Loucy (cell line): ENCODE measurements around the gene ATF5.

Experiments used
- H2AFZ ChIP-seq: fragments of 200-600 bp; sonication (generic); 2 replicates; pipeline ENCODE4 v1.6.0; 2016; ENCODE audit warnings: antibody characterized with exemption, mild to moderate bottlenecking, low read length, moderate library complexity
- H3F3A ChIP-seq: fragments of 200-600 bp; 2 replicates; pipeline ENCODE4 v1.6.0; 2016; ENCODE audit warnings: antibody characterized with exemption, low read depth, mild to moderate bottlenecking
- H3K27me3 ChIP-seq: fragments of 200-600 bp; sonication (generic); 2 replicates; pipeline ENCODE4 v1.6.1; 2014; ENCODE audit warnings: low read length, mild to moderate bottlenecking; ENCODE audit not compliant: insufficient read depth, poor library complexity, severe bottlenecking
- H3K36me3 ChIP-seq: fragments of 200-600 bp; sonication (generic); 2 replicates; pipeline ENCODE4 v1.6.1; 2016; ENCODE audit warnings: low read length; ENCODE audit not compliant: insufficient read depth
- H3K4me1 ChIP-seq: fragments of 200-600 bp; sonication (generic); 2 replicates; pipeline ENCODE4 v1.5.1; 2014; ENCODE audit warnings: low read length, mild to moderate bottlenecking; ENCODE audit not compliant: insufficient read depth, poor library complexity, severe bottlenecking
- H3K4me2 ChIP-seq: fragments of 200-600 bp; sonication (generic); 2 replicates; pipeline ENCODE4 v1.6.0; 2014; ENCODE audit warnings: antibody characterized with exemption, low read length, low read depth, mild to moderate bottlenecking; ENCODE audit not compliant: poor library complexity, severe bottlenecking
- H3K4me3 ChIP-seq: fragments of 200-600 bp; sonication (generic); 2 replicates; pipeline ENCODE4 v1.5.1; 2014; ENCODE audit warnings: low read length, mild to moderate bottlenecking, mixed read lengths; ENCODE audit not compliant: poor library complexity, severe bottlenecking
- H3K79me2 ChIP-seq: fragments of 200-600 bp; sonication (generic); 2 replicates; pipeline ENCODE4 v1.6.1; 2014; ENCODE audit warnings: low read length; ENCODE audit not compliant: insufficient read depth
- H3K9ac ChIP-seq: fragments of 200-600 bp; sonication (generic); 2 replicates; pipeline ENCODE4 v1.6.0; 2014; ENCODE audit warnings: mild to moderate bottlenecking, low read depth, low read length, moderate library complexity; ENCODE audit not compliant: poor library complexity, severe bottlenecking
- H3K9me2 ChIP-seq: fragments of 200-600 bp; sonication (generic); replicated peaks from 2 replicates; pipeline ENCODE4 v1.6.1; 2016; ENCODE audit warnings: low read depth, low read length, mixed read lengths
- H3K9me3 ChIP-seq: fragments of 200-600 bp; sonication (generic); 2 replicates; pipeline ENCODE4 v1.6.1; 2014; ENCODE audit warnings: mild to moderate bottlenecking, antibody characterized with exemption, low read length, low read depth; ENCODE audit not compliant: insufficient read depth
- H4K20me1 ChIP-seq: fragments of 200-600 bp; sonication (generic); 2 replicates; pipeline ENCODE4 v1.6.0; 2014; ENCODE audit warnings: antibody characterized with exemption, low read length, mild to moderate bottlenecking; ENCODE audit not compliant: insufficient read depth, poor library complexity, severe bottlenecking
- EZH2phosphoT487 ChIP-seq: fragments of 200-600 bp; IDR thresholded peaks from 2 replicates; pipeline ENCODE4 v1.6.1; 2018; ENCODE audit warnings: antibody characterized with exemption, mild to moderate bottlenecking, moderate library complexity, borderline replicate concordance
- TF ChIP-seq, protein P1 (sequence below): fragments of 200-600 bp; sonication (generic); conservative IDR thresholded peaks from 2 replicates; pipeline ENCODE4 v1.5.1; 2014; ENCODE audit warnings: mild to moderate bottlenecking, antibody characterized with exemption, low read length

Gene ATF5

DNA sequence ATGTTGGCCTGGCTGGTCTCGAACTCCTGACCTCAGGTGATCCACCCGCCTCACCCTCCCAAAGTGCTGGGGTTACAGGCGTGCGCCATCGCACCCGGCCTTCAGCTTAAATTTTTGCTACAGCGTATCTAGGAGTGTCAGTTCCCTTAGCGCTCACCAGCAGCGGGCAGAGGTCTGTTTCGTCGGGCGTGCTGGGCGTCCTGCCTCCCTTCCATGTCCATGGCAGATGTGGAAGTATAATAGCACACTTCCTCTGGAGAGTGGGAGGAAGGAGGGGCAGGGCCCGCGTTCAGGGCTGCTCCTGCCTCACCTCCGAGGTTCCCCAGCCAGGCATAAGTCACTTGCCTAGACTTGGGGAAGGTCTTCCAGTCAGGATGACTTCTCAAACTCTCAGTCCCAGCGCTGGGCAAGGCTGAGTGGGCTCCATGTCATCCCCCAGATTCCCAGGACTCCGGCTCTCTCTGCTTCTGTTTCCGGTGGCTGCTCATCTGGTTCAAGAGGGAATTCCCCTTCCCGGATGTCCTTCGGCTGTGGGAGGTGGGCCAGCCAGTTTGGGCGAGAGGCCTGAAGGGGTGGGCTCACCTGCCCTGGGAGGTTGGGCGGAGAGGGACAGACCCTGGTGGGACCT is 41.9 kb upstream of the ATF5 start:
- H3K36me3 ChIP-seq: peaks cover 12% of the 10 kb centered on the region; the same call in 1 of the 2 replicates
- H3K9ac ChIP-seq: no peak overlapping the region
- H3K79me2 ChIP-seq: no peaks in the 10 kb centered on the region
- no peaks in the 10 kb centered on the region for H3K9me2 ChIP-seq
- TF ChIP-seq EZH2phosphoT487: no peak
- TF ChIP-seq, protein P1, sequence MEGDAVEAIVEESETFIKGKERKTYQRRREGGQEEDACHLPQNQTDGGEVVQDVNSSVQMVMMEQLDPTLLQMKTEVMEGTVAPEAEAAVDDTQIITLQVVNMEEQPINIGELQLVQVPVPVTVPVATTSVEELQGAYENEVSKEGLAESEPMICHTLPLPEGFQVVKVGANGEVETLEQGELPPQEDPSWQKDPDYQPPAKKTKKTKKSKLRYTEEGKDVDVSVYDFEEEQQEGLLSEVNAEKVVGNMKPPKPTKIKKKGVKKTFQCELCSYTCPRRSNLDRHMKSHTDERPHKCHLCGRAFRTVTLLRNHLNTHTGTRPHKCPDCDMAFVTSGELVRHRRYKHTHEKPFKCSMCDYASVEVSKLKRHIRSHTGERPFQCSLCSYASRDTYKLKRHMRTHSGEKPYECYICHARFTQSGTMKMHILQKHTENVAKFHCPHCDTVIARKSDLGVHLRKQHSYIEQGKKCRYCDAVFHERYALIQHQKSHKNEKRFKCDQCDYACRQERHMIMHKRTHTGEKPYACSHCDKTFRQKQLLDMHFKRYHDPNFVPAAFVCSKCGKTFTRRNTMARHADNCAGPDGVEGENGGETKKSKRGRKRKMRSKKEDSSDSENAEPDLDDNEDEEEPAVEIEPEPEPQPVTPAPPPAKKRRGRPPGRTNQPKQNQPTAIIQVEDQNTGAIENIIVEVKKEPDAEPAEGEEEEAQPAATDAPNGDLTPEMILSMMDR: no peak
- no peak overlapping the region for H3K4me3 ChIP-seq
- H3F3A ChIP-seq: no peaks in the 10 kb centered on the region
- H2AFZ ChIP-seq: no peak overlapping the region
- no peaks in the 10 kb centered on the region for H4K20me1 ChIP-seq
- no peaks in the 10 kb centered on the region for H3K9me3 ChIP-seq
- no peaks in the 10 kb centered on the region for H3K27me3 ChIP-seq
- H3K4me1 ChIP-seq: no peaks in the 10 kb centered on the region
- no peak overlapping the region for H3K4me2 ChIP-seq

DNA sequence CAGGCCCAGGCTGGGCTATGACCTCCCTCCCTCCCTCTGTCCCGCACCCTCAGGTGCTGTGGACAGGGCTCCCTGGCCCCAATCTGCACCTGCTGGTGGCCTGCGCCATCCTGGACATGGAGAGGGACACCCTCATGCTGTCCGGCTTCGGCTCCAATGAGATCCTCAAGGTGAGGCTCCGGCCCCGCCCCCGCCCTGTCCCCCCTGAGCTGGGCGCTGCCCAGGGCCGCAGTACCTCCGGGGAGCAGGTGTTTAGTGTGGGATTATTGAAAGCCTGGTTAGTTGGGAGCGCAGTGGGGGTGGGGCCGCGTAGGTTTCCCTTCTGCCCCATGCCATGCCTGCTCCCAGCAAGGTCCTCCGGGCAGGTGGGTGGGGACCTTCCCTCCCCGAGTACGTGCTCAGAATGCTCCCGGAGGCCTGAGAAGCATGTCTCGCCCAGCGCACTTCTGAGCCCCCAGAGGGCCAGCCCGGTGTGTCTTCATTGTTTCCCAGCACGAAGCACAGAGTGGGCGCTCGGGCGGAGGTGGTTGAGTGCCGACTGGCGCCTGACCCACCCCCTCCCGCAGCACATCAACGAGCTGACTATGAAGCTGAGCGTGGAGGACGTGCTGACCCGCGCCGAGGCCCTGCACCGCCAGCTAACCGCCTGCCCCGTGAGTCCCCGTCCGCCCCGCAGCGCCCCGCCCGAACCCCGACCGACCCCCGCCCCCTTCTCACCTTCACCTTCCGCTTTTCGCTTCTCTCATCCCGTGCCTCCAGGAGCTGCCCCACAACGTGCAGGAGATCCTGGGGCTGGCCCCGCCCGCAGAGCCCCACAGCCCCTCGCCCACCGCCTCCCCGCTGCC is 41.1 kb upstream of the ATF5 start:
- H3K9ac ChIP-seq: no peak overlapping the region
- no peaks in the 10 kb centered on the region for H4K20me1 ChIP-seq
- H3K27me3 ChIP-seq: no peaks in the 10 kb centered on the region
- no peak overlapping the region for H3K4me3 ChIP-seq
- no peaks in the 10 kb centered on the region for H3K9me2 ChIP-seq
- H3K9me3 ChIP-seq: no peaks in the 10 kb centered on the region
- TF ChIP-seq EZH2phosphoT487: no peak
- TF ChIP-seq, protein P1: no peak
- no peak overlapping the region for H3K4me2 ChIP-seq
- H3K79me2 ChIP-seq: no peaks in the 10 kb centered on the region
- no peak overlapping the region for H2AFZ ChIP-seq
- H3K36me3 ChIP-seq: peaks cover 10% of the 10 kb centered on the region; the same call in 1 of the 2 replicates
- H3K4me1 ChIP-seq: no peaks in the 10 kb centered on the region
- H3F3A ChIP-seq: no peaks in the 10 kb centered on the region

DNA sequence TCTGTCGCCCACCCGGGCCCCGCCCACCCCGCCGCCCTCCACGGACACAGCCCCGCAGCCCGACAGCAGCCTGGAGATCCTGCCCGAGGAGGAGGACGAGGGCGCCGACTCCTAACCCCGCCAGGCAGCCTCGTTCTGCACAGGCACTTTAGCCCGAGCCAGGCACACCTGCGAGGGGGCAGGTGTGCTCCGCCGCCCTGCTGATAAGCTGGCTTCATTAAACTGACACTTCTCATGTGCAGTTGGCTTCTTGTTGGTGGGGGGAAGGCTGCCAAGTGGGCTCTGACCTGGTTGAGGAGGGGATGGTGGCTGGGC is 40.5 kb upstream of the ATF5 start:
- no peaks in the 10 kb centered on the region for H3K4me1 ChIP-seq
- H3K4me3 ChIP-seq: no peak overlapping the region

More for the DNA sequence above, 40.5 kb upstream of the ATF5 start:
- H3K79me2 ChIP-seq: no peaks in the 10 kb centered on the region
- no peaks in the 10 kb centered on the region for H4K20me1 ChIP-seq
- no peak overlapping the region for H2AFZ ChIP-seq
- no peak overlapping the region for H3K4me2 ChIP-seq
- H3K36me3 ChIP-seq: peaks cover 7% of the 10 kb centered on the region; the same call in 1 of the 2 replicates
- TF ChIP-seq, protein P1: no peak
- TF ChIP-seq EZH2phosphoT487: no peak
- H3K9me2 ChIP-seq: no peaks in the 10 kb centered on the region
- H3F3A ChIP-seq: no peaks in the 10 kb centered on the region
- H3K9me3 ChIP-seq: no peaks in the 10 kb centered on the region
- no peaks in the 10 kb centered on the region for H3K27me3 ChIP-seq
- no peak overlapping the region for H3K9ac ChIP-seq
